HG03108 (cell line): Measurements from ENCODE around the gene GRIN1.

Experiments used
- ATAC-seq: cut with Tn5 transposase; IDR thresholded peaks from one replicate; pipeline ENCODE4 v1.9.1; 2021; ENCODE audit warnings: moderate library complexity; ENCODE audit not compliant: unreplicated experiment

The GRIN1 gene

DNA sequence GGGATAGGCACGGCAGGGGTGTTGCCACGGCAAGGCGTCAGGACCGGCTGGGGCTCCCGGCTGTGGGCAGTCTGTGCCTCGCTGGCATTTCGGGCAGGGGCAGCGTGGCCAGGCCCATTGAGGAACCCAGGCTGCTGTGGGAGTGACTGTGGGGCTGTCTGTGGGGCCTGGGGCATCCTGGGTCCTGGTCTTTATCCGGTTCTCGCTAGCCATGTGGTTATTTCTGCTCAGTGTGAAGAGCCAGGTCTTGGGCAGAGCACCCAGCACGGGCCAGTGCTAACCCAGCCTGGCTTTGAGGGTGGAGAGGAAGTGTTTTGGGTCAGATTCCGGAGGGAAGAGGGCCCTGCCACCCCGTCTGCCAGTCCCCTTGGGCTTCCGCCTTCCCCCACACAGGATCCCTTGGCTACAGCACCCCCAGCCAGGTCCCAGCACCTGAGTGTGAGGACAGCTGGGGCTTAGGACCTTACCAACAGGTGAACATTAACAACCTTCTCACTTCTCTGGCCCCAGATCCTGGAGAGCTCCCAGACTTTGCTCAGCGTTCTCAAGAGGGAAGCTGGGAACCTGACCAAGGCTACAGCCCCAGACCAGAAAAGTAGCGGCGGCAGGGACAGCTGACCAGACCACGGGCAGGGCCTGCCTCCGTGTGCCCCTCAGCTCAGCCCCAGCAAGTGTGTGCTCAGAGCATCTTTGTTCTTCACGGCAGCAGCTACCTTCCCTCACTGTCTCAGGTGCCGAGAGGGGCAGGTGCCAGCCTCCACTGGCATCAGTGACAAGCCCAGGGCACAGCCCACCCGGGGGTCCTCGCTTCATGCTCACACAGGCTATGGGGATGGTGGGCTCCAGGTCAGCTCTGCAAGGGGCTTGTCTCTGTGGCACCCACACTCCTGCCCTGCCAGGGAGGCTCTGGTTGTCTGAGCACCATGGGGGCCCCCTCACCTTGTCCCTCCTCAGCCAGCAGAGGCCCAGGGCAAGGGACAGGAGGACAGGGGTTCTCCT lies 50.6 kb downstream of the GRIN1 start:
- ATAC-seq: no peak

DNA sequence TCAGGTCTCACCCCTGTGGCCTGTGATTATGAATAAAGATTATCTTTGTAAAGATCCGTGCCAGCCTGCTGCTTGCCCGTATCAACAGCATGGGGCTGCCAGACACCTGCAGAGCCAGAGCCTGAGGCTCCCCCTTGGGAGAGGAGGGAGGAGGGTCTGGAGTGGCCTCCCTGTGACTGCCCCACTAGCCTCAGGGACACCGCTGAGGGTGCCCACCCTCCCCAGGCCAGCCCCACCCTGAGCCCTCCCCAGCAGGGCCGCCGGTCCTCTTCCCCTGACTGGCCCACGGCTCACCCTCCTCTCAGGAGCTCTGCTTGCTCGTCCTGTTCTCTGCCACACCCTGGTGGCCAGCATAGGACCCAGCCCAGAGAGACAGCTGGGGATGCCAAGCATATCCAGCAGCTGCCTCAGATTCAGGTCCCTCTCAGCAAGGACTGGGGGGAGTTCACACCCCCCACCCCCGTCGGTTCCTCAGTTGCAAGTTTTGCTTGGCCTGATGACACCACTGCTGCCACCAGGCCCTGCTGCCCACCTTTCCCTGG lies 51.4 kb downstream of the GRIN1 start:
- ATAC-seq: no peak

DNA sequence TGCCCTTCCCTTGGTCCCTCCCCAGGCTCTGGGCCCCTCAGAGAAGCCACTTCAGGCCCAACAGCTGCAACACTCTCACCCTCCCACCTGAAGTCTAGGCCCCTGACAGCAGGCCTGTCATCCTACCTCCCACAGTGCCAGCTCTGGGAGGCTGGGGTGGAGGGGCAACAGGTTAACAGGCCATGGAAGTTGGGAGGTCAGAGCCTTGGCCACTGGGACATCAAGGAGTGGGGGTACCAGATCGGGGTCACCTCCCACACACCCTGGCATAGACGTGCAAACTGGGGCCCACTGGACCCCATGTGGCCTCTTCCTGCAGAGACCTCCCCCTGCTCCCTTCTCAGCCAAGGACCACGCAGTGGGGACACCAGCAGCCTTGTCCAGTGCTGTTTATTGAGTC lies 52.3 kb downstream of the GRIN1 start:
- ATAC-seq: no peak

- ATAC-seq: no peak
Observed at GRCh38 chr9:137191691-137192447, 52.9 kb downstream of the GRIN1 start.

GRCh38 chr9:137192448-137192780 lies 53.5 kb downstream of the GRIN1 start:
- no peak for ATAC-seq

- no peak for ATAC-seq
Observed at GRCh38 chr9:137192859-137193258, 53.9 kb downstream of the GRIN1 start.

DNA sequence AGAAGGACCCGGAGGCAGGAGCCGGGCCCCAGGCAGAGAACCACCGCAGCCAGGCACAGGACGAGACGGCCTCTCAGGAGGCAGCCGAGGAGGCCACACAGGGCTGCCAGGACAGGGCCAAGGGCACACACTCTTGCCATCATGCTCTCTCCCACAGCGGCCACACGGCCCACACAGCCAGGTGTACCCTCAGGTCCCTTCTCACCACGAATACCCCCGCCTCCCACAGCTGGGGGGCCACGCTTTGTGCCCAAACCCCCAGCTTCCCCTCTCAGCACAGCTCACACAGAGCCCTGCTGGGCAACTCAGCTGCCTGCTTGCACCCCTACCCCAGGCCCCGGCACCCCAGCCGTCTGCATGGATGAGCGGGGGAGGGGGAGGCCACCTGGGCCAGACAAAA lies 54.8 kb downstream of the GRIN1 start:
- no peak for ATAC-seq

DNA sequence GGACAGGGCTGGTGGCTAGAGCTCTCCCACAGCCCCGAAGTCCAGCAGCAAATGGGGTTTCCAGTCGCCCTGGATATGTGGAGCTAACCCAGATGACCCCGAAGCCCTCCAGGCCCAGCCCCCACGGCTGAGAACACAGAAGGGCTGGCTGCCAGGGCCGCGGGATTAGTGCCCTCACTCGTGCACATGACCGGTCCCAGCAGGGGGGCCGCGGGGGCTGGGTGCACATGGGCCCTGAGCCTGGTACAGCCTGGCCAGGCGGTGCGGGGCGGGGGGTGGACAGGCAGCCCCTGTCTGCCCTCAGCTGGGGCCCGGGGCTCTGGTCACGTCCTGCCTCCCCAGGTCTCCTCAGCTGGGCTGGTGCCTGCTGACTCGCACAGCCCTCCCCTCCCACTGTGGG lies 55.4 kb downstream of the GRIN1 start:
- ATAC-seq: no peak

DNA sequence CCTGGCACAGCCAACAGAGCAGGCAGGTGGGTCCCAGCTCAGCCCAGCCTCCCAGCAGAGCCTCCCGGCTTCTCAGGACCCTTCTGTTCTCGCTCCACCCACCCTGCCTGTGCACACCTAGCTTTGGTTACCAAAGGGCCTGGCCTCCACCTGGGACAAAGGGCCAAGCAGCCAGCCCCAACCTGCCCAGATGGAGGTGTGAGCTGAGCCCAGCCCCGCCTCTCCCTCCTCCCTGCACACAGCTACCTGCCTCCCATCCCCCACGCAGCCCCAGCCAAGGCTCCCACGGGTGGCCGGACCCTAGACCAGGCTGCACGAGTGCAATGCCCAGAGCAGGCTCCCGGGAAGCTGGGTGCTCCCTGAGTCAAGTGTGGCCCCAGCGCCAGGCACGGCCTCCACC lies 56.0 kb downstream of the GRIN1 start:
- ATAC-seq: no peak

- ATAC-seq: no peak
Observed at GRCh38 chr9:137195525-137196220, 56.7 kb downstream of the GRIN1 start.

DNA sequence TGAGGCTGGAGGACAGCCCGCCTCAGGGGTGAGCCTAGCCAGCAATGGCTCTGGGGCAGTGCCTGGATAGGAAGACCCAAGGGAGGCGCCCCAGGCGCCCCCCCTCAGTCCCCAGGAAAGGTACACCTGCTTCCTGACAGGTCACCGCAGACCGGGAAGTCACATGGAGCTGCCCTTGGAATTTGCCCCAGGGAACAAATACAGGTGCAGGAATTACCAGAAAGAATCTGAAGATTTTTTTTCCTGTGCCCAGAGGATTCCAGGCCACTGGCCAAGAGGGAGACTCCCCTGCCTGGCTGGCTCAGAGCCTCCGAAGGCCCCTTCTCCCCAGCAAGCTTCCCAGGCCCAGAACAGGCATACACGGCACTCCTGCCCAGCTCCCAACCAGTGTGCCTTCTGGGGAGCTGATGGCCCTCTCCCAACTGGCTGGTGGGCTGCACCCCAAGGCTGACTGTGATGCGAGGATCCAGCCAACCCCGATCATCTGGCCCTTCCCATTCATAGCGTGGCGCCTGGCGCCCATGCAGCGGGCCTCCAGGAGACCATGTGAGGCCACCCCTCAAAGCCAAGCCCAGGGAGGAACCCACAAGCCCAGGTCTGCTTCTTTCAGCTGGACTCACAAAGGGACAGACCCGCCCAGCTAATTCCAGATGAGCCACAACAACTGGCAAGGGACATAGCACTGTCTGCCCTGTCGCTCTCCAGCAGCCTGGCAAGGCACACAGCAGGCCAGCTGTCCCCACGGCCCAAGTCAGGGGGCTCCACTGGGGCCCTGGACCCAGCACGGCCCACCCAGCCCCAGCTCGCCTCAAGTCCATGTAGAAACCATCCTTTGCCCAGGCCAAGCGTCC lies 59.3 kb downstream of the GRIN1 start:
- ATAC-seq: no peak

GRCh38 chr9:137198902-137199283 lies 59.9 kb downstream of the GRIN1 start:
- no peak for ATAC-seq

DNA sequence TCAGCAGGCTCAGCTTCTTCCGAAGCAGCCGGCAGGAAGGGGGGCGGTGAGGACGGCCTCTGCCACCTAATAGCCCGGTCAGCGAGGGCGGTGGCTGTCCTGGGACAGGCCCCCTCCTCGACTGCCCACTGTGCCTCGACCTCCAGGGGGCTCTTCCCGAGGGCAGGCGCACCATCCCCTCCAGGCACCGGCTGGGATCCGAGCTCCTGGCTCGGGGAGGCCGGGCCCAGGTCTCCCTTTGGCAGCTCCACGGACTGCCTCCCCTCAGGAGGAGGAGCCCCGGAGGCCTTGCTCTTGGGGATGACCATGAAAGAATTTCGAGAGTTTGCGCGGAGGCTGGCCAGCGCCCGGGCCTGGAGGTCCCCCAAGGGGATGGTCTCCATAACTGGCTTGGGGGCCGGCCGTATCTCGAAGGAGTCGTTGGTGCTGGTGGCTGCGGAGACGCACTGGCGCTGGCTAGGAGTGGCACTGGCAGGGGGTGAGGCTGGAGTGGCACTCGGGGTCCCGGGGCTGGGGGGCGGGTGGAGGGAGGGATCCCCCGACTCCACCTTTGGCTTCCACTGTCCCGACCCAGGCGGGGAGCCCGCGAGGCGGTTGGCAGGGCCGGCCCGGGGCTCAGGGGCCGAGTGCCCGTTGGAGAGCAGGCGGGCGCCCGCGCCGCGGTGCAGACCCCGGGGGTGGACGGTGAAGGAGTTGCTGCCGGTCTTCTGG lies 60.6 kb downstream of the GRIN1 start:
- ATAC-seq: no peak

- ATAC-seq: peak; percentile 83
Observed at GRCh38 chr9:137200311-137201204, 61.6 kb downstream of the GRIN1 start, which contains the start of gene TPRN. TSS of gene TPRN (minus strand) at chr9:137200741. CDS start at chr9:137200711, 30 bp downstream.

- no peak for ATAC-seq
Observed at GRCh38 chr9:137201205-137201868, 62.4 kb downstream of the GRIN1 start.

GRCh38 chr9:137202966-137203365 lies 64.0 kb downstream of the GRIN1 start:
- ATAC-seq: no peak

DNA sequence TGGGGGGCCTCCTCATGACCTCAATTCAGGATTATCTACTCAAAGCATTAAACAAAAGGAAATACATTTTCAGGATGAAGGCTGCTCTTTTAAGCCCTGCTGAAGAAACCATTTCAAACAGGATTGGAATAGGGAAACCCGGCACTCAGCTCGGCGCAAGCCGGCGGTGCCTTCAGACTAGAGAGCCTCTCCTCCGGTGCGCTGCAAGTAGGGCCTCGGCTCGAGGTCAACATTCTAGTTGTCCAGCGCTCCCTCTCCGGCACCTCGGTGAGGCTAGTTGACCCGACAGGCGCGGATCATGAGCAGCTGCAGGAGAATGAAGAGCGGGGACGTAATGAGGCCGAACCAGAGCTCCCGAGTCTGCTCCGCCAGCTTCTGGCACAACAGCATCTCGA lies 65.8 kb downstream of the GRIN1 start:
- ATAC-seq: no peak
